SH-SY5Y (cell line): ENCODE measurements around the gene SQOR.

ENCODE experiments used
- GATA2 ChIP-seq: IDR thresholded peaks from 2 replicates; pipeline ENCODE4 v1.6.1; 2011; ENCODE audit warnings: mild to moderate bottlenecking, low read depth, low read length
- GATA3 ChIP-seq: IDR thresholded peaks from 2 replicates; pipeline ENCODE4 v1.6.1; 2011; ENCODE audit warnings: low read depth, mild to moderate bottlenecking, low read length, moderate library complexity

DNA sequence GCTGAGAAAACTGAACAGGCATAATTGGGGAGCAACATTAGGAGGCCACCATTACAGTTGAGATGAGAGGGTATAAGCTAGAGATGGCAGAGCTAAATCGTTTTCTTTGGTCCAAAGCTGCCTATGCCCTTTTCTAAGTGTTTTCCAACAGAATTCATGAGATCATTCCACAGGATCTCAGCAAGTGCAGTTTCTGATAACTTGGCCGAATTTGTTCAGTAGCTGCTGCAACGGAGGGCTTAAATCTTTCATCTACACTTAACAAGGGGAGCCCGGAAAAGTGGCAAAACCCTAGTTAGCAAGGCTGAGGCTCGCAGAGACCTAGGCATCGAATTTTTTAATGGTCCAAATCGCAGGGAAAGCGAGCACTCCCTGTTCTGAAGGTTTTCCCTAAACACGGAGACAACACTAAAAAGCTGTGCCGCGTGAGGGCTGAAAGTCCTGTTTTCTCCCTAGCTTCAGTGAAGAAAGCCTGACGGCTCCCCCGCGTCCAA lies 48.2 kb upstream of the SQOR start:
- TF ChIP-seq GATA2 = no peak
- TF ChIP-seq GATA3 = no peak
